ENCODE measurements around the gene PPP1CC.
A peak's percentile ranks its signal among the peaks of the same experiment; 100 is the strongest.
"Not testable (repeated sequence)": the region's sequence is repeated elsewhere in the genome, so short reads cannot be mapped to it uniquely, and the experiment has no call there.

PPP1CC gene

DNA sequence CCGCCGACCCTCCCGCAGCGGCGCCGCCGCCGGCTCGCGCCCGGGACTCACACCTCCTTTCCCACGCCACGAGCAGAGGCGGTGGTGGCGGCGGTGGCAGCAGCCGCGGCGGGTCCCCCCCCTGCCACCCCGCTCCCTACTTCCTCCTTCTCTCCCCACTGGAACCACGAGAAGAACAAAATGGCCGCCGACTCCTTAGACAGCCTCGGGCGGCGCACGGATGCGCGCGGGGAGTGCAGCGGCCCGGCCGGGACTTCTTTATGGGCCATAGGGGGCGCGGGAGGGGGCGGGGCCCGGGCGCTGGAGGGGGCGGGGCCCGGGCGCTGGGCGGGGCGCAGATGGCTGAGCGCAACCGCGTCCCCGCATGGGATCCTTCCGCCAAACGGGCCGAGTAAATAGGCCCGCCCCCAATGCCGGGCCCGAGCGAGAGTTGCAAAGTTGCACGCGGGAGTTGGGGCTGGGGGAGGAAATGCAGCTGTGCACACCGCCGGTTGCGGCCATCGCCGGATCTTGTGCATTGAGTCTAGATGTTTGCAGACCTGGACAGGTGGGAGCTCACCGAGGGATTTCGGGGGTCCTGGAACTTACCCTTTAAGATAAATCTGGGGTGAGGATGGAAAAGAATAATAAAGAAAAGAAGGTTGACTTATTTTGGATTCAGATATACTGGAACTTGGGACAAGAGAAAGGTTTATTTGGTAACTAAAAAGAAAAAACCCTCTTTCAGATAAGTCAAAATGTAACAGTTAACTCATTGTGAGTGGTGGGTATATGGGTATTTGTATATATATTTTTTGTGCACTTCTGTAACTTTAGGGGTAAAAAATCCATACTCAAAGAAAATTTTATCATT, at the start of gene PPP1CC:
Gene PPP1CC (minus strand): TSS at position 174 of the 853 bp plus-strand sequence. CDS start 184 bp downstream, outside the sequence.
- DNase-seq (ENCODE audit: low read depth): peak; percentile 89

DNA sequence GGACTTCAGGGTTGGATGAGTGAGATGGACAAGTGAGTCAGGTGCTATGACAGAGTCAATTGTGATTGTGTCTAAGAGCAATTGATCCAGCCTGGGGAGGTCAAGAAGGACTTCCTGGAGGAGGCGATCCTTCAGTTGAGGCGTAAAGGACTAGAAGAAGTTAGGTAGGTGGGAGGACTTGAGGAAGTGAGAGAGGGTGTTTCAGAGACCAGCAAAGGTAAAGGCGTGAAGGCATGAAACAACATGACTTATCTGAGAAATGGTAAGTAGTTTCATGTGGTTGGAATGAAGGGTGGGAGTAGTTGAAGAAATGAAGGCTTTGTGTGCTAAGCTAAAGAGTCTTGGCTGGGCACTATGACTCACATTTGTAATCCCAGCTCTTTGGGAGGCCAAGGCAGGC, 48.9 kb upstream of the PPP1CC start:
- no peak for DNase-seq (ENCODE audit: low read depth)

DNA sequence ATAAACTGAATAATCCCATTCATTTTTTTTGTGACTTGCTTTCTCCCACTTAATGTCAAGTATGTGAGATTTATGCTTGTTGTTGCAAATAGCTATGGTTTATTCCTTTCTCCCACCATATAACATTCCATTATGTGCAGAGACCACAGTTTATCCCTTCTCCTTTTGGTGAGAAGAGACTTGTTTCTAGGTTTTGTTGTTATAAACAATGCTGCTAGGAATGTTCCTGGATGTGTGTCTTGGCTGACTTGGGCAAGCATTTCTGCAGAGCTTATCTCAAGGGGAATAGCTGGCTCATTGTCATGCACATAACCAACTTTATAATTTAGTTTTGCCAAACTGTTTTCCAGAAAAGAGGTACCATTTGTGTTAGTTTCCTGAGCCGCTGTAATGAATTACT, 47.6 kb upstream of the PPP1CC start:
- no peak for DNase-seq (ENCODE audit: low read depth)

DNA sequence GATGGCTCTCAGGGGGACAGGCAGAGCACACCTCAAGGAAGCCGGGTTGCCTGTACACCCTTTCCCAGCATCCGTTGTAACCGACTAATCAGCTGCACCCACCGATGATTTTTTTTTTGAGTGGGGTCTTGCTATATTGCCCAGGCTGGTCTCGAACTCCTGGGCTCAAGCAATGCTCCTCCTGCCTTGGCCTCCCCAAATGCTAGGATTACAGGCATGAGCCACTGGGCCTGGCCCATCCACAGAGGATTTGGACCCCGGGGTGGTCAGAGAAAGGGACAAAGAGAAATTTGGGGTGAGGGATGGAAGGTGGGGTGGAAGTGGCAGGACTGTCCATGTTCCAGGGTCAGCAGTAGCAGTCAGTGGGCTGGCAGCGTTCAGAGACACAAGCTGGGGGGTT, 43.3 kb upstream of the PPP1CC start:
- DNase-seq (ENCODE audit: low read depth): no peak

DNA sequence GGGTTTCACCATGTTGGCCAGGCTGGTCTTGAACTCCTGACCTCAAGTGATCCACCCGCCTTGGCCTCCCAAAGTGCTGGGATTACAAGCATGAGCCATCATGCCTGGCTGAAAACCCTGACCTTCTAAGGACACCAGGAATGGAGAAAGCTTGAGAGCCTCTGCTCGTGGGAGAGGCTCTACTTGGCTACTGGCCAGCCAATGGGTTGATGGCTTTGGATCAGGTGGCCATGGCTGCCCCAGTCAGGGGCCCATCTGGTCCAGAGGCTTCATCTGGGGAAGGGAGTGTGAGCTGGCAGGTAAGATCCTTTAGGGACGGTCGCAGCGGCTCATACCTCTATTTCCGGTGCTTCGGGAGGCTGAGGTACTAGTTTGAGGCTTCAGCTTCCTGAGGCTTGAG, 42.5 kb upstream of the PPP1CC start:
- DNase-seq (ENCODE audit: low read depth): no peak

DNA sequence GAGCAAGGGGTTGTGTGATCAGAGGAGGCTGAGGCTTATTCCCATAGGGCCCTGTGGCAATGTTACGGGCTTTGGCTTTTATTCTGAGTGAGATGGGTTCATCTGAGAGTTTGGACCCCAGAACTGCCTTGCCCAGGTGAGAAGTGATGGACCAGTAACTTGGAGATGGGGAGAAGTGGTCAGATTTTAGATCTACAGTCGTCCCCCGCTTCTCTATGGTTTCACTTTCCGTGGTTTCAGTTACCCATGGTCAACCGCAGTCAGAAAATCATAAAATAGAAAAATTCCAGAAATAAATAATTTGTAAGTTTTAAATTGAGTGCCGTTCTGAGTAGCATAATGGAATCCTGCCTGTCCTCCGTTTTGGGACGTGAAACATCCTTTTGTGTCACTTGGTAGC, 40.2 kb upstream of the PPP1CC start:
- DNase-seq (ENCODE audit: low read depth): no peak

DNA sequence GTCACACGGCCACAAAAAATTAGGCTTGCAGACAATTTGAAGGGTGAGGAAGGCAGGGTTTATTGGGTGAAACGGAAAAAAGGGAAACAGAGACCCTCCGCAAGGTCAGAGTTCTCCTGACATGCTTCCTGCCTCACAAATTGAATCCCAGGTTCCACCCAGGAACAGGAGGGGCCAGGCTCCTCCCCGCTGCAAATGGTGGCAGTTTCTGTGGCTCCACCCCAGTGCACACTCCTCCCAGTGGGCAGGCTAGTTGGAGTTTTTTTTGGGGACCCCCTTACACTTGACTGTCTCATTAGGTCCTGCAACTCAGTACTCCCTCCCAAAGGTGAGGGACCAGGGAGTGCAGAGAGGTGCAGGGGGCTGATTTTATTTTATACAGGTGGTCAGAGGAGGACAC, 39.4 kb upstream of the PPP1CC start:
- no peak for DNase-seq (ENCODE audit: low read depth)

DNA sequence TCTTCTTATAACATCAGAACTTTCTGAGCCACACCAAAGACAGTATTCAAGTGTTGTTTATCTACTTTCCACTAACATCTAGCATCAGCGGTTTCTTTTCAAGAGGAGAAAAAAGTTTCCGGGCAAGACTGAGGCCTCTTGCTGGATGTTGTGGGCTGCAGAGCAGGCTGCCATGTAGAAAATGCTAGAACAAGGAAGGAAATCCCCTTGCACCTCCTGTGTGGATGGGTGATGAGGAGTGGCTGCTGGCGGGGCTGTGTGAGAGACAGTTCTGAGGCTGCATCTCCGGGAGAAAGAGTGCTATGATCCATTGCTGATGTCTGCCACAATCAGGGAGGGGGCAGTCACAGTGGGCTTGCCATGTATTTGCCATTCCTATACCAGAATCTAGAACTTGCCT, 37.8 kb upstream of the PPP1CC start:
- DNase-seq (ENCODE audit: low read depth): no peak

DNA sequence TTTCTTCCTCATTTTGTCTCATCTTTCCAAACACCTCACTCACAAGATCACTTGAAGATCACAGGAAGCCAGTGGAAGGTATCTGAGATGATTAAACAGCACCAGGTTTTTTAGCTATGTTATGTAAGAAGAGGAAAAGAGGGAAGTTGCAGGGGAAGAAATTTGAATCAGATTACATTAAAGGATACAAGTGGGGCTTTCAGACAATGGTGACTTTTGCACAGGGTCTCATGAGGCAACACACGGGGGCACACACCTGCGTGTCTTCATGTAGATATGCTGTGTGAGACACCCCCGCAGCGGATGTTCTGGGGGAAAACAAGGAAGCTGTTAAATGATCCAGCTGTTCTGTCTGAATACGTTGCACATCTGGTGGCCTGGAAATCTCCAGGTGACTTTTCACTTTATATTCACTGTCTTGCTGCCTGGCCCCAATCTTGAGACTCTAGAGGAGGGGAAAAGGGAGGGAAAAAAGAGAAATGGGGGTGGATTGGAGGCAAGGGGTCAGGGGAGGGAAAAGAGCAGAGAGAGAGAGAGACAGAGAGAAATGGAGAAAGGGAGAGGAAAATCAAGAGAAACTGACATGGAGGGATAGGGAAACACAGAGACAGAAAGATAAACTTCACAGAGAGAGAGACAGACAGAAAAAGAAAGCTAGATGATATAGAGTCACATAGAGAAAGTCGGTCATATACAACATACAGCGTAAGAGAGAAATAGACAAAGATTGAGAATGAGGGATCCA, 36.3 kb upstream of the PPP1CC start:
- DNase-seq (ENCODE audit: low read depth): no peak

DNA sequence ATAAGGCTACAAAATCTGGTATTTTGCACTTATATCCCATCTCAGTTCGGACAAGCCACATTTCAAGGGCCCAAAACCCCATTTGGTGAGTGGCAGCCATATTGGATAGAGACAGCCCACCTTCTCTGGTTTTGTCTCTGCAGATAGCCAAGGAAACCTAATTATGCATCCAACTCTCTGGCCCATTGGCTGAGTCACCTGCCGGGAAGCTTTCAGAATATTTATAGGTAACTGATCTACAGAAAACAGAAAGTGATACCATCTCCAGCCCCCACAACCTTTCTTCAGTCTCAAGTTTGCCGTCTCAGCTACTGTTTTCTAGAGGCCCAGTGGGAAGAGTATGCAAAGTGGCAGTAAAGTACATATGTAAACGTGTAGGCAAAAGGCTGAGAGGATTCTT, 33.7 kb upstream of the PPP1CC start:
- no peak for DNase-seq (ENCODE audit: low read depth)

DNA sequence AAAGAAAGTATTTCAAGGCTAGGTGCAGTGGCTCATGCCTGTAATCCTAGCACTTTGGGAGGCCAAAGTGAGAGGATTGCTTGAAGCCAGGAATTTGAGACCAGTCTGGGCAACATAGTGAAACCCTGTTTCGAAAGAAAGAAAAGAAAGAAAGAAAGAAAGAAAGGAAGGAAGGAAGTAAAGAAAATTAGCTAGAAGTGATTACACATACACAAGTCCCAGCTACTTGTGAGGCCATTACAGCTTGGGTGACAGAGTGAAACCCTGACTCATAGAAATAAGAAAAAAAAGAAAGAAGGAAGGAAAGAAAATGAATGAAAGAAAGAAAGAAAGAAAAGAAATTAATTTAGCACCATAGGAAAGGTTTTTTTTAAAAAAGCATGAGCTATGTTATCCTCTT, 33.3 kb upstream of the PPP1CC start:
- DNase-seq (ENCODE audit: low read depth): no peak

DNA sequence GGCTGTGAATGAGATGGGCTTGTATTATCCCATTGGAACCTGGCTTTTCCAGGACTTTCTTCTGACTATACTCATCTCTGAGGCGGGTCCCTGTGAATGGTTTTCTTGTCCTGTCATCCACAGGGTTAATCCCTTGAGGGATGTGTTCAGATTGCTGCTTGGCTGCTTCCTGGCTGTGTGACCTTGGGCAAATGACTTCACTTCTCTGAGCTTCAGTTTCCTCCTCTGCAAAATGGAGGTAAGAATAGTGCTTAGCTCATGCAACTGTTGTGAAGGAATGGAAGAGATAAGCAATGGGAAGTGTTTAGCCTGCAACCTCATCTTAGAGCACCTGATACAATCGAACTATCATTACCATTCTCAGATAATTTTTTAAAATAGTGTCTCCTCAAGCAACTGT, 32.1 kb upstream of the PPP1CC start:
- DNase-seq (ENCODE audit: low read depth): no peak

DNA sequence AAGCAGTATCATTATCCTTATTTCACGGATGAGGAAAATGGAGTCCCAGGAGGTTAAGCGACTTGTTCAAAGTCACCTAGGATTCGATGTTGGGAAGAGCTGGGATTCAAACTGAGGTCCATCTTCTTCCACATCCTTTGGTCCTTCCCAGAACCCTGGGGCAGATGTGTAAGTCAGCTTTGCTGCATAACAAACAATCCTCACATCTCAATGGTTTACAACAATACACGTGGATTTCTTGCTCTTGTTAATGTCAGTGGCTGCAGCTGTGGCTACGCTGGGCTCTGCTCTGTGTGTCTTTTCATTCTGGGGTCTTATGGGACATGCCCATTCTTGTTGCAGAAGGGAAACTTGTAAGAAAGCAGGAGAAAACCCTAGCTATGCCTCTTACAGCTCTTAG, 26.3 kb upstream of the PPP1CC start:
- no peak for DNase-seq (ENCODE audit: low read depth)

DNA sequence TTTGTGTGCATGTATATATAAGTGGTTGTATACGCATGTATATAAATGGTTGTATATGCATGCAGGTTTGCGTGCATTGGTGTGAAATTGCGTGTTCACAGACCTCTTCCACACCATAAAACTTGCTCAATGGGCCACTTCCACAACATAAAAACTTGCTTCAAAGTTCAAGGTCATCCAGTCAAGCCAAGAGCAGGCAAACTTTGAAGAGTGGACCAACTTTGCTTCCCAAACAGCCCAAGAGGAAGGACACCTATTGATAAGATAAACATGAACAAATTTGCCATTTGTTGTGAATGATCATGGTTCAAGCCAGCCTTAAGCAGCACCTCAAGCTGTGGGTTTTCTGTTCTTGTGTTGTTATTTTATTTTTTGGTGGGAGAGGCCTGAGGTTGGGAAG, 25.2 kb upstream of the PPP1CC start:
- no peak for DNase-seq (ENCODE audit: low read depth)

DNA sequence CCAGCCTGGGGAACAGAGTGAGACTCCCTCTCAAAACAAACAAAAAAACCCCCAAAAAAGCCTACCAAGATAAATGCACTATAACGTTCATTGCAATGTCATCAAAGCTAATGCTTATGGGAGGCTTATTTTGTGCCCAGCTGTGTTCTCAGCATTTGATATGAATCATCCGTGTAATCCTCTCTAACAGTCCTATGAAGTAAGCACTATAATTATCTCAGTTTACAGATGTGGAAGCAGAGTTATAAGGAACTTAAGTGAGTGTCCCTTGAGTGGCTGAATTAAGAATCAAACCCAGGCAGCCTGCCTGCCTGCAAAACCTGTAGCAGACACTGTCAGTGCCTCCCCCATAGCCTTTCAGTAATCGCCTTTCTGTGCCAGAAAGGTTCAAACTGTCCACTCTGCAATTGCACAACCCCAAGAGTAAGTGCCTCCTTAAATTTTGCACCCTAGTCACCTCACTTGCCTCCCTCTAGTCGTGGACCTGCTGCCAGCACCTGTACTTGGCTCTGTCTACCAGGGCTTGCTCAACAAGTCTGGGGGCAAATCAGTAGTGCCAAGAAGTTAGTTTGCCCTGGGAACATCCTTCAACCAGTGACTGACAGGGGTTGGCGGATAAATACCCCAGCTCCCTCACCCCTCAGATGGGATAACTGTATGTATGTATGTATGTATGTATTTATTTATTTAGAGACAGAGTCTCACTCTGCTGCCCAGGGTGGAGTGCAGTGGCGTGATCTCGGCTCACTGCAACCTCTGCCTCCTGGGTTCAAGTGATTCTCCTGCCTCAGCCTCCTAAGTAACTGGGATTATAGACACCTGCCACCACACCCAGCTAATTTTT, 23.8 kb upstream of the PPP1CC start:
- DNase-seq (ENCODE audit: low read depth): no peak

DNA sequence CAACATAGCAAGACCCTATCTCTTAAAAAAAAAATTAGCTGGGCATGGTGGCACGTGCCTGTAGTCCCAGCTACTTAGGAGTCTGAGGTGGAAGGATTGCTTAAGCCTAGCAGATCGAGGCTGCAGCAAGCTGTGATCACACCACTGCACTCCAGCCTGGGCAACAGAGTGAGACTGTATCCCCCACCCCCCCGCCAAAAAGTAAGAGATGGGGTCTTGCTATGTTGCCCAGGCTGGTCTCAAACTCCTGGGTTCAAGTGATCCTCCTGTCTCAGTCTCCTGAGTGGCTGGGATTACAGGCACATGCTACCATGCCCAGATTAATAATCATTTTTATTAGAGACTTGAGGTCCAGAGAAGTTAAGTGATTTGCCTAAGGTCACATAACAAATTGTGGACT, 22.9 kb upstream of the PPP1CC start:
- DNase-seq (ENCODE audit: low read depth): not testable (repeated sequence)

DNA sequence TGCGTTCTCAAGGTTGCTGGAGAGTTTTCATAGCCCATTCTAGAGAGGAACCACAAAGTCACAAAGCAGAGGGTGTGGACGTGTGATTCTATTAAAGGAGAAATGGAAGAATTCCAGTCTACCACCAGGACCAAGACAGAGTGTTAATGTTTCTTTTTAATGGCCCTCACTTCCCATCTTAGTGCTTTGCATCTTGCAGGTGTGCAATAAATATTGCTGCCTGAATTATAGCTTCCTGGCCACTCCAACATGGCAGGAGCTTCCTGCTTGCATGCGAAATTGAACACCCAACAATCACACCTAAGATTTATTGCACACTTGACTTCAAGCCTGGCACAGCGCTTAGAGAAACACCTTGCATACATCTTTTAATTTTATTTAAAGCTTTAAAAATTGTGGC, 22.4 kb upstream of the PPP1CC start:
- no peak for DNase-seq (ENCODE audit: low read depth)

DNA sequence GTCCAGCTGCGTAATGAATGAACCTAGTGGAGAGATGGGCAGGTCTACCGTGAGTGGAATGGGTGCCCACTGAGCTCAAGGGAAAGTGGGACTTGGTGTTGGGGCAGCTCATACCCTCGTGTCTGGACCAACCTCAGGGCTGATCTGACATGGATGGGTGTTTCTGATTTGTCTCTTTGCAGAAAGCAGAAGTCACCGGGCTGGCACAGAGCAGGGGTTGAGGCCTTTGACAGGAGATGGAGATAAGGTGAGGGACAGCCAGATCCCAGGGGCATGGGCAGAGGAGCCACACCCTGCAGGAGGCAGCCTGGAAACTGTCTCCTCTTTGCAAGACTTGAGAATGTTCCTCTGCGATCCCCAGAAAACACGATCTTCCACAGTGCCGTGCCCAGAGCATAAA, 20.9 kb upstream of the PPP1CC start:
- DNase-seq (ENCODE audit: low read depth): no peak

DNA sequence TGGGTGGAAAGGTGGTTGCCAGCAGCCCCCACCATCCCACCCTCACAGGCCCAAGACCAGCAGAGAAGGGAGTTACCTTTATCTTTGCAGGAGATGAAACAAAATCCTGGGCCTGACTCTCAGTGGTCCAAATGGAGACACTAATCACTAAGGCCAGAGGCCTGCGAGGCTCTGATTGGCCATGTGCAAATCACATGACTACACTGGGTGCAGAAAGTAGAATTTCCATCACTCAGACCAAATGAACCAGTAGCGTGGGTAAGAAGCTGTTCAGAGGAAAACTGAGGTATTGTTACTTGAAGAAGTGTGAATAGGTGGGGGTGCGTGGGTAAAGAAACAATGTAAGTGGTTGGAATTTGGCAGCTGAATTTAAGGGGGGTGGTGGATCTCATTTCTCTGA, 20.2 kb upstream of the PPP1CC start:
- no peak for DNase-seq (ENCODE audit: low read depth)

DNA sequence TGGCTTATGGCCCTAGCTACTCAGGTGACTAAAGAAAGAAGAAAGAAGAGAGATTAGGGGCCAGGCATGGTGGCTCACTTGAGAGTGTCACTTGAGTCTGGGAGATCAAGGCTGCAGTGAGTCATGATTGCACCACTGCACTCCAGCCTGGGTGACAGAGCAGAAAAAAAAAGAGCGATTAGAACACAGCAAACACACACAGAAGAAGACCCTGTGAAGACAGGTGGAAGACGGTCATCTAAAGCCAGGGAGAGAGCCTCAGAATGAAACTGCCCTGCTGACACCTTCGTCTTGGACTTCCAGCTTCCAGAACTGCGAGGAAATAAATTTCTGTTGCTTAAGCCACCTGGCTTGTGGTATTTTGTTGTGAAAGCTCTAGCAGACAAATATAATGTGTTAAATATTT, 17.5 kb upstream of the PPP1CC start:
- DNase-seq (ENCODE audit: low read depth): no peak

DNA sequence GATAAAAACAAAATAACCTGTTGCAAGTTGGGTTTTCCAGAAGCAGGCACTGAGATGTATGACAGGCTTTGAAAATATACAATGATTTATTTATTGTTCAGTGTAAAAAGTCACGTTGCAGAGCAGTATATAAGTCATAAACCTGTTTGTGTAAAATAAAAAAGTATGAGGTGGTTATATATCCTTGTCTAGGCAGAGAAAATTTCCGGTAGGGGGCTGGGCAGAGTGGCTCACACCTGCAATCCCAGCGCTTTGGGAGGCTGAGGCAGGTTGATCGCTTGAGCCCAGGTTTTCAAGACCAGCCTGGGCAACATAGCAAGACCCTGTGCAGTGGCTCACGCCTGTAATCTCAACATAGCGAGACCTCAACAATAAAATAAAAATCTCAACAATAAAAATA, 16.2 kb upstream of the PPP1CC start:
- DNase-seq (ENCODE audit: low read depth): no peak

DNA sequence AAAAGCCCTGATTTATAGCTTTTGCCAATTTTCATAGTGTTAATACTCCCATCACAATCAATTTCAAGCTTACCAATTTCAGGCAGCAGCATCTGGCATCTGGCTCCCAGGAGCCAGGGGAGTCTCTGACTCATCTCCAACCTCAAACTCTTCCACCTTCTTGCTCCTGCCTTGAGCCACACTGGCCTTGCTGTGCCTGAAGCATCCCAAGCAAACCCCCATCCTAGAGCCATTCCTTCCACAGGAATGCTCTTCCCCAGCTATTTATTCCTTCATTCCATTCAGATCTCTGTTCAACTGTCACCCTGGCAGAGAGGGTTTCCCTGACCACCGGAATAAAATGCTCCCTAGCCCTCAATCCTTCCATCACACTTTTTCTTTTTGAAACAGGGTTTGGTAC, 13.9 kb upstream of the PPP1CC start:
- no peak for DNase-seq (ENCODE audit: low read depth)

Data from GM04504 (cell line).